Activated gamma-delta T cell treated with anti-CD3 and anti-CD28 coated beads, Interleukin-2, amount 50 U/mL, for 16 hours (primary cell): ENCODE data around the gene ERG.

Experiments
- DNase-seq: peaks from one replicate; pipeline ENCODE4 v3.0.0-alpha.2; 2020; ENCODE audit warnings: low read depth

The ERG gene

GRCh38 chr21:38472412-38473108 lies 25.7 kb downstream of the ERG start:
- no peak for DNase-seq

- no peak for DNase-seq
These were observed 26.5 kb downstream of the ERG start for GRCh38 chr21:38471766-38472165.

GRCh38 chr21:38470755-38471154 lies 27.5 kb downstream of the ERG start:
- no peak for DNase-seq

- no peak for DNase-seq
These were observed 28.6 kb downstream of the ERG start for GRCh38 chr21:38469642-38470041.

GRCh38 chr21:38468989-38469388 lies 29.3 kb downstream of the ERG start:
- no peak for DNase-seq

GRCh38 chr21:38467911-38468310 lies 30.4 kb downstream of the ERG start:
- no peak for DNase-seq

DNA sequence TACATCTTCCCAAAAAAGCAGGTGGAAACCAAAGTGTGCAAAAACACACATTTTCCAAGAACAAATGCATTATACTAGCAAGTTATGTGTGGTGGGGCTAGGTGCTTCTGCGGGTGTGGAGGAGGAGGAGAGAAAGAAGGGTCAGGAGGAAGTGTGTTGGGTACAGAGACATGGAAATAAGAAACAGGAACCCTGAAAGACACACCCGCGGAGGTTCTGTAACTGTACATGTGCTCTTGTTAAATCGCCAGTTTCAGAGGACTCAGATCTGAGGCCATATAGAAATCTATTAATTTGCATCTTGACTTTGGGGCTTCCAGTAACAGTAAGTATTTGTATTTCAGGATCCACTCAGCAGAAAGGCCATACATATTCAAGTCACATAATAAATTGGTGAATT lies 30.9 kb downstream of the ERG start:
- no peak for DNase-seq

GRCh38 chr21:38460171-38460742 lies 38.0 kb downstream of the ERG start:
- no peak for DNase-seq

- no peak for DNase-seq
These were observed 38.8 kb downstream of the ERG start for GRCh38 chr21:38459490-38459889.

DNA sequence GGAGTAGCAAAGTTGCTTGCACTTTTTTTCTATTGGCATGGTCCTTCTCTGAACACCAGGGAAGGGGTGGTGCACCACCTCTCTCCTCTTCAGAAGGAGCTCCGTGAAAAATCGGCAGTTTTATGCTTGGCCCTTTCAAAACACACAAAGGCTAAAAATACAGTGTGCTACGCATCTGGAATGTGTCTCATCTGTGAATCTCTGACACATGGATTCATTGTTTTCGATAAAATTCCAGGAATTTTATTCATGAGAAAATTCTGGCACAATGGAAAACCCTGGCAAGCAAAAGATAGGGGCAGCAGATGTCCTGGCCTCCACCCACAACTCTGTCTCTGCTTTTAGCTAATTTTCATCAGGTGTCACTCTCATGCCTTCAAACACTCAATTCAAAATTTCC lies 42.9 kb downstream of the ERG start:
- no peak for DNase-seq

DNA sequence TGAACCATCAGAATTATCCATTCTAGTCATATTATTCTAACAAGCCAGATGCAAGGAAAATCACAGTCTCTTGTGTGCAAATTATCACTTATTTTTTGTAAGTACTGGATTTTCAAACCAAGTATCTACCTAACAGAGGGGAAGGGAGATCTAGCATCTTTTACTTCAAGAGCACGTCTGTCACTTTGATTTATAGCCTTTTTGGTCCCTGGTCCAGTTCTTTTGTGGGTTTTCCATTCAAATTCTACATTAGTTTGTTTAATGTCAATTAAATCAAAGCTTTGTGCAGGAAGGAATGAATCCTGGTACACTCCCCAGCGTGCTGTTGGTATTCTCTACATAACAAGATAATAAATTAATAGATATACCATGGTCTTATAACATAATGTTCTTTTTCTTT lies 43.6 kb downstream of the ERG start:
- no peak for DNase-seq

DNA sequence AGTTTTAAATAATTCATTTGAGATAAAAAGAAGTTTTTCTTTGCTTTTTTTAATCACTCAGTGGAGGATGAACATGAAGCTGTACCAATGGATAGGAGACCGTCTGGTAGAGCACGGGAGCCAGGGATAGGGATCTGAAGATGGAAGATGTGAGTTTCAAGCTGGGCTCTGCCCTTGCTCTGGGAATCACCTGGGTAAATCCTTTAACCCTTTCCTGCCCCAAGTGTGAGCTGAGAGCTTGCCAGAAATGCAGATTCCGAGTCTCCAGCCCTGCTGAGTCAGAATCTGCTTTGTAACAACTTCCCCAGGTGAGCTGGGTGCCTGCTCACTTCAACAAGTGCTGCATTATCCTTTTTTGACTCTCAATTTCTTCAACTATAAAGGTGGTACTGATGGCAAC lies 44.1 kb downstream of the ERG start:
- no peak for DNase-seq

- DNase-seq, result no peak
These were observed 49.4 kb downstream of the ERG start for GRCh38 chr21:38448671-38449385.

DNA sequence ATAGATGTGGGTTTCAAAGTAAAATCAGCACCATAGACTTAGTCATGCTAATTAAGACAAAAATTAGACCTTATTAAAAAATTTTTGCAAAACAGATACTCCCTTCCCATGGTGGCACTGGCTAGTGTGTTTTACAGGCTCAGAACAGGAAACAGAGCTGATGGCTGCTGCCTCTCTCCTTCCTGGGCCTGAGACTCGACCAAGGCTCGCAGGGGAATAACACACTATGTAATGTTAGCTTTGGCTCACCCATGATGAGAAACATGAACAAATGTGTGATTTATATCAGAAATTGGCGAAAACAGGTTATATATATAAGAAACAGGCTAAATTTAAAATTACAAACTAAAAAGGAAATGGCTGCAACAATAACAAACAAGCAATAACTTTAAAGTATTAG lies 50.7 kb downstream of the ERG start:
- no peak for DNase-seq

DNA sequence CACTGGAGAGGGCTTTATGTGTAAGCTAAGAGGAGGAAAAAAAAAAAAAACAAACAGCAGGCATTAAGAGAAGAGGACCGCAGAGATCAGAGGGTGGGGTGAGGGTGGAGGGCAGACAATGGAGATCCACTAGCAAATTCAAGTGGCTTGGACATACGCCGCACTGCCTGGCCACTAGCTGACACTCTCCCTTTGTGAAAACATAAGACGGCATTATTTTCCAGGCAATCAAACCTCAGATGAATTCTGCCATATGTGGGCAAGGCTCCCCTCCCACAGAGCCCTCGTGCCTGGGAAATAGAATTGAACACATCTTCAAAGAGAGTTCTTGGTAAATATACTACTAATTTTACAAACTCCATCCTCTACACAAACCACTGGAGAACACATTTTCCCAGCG lies 53.6 kb downstream of the ERG start:
- no peak for DNase-seq

- DNase-seq, result no peak
These were observed 55.2 kb downstream of the ERG start for GRCh38 chr21:38443110-38443509.

DNA sequence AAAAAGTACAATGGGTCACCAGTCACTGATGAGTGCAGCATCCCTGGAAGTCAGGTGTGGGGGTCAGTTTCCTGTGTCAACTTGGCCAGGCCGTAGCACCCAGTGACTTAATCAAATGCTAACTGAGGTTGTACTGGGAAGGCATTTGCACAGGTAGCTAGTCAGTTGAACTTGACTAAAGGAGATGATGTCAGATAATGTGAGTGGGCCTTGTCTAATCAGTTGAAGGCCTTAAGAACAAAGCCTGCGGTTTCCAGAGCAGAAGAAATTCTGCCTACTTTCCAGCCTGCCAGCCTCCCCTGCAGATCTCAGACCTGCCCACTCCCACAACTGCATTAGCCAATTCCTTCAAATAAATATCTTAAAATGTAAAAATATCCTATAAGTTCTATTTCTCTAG lies 57.1 kb downstream of the ERG start:
- DNase-seq, result no peak

DNA sequence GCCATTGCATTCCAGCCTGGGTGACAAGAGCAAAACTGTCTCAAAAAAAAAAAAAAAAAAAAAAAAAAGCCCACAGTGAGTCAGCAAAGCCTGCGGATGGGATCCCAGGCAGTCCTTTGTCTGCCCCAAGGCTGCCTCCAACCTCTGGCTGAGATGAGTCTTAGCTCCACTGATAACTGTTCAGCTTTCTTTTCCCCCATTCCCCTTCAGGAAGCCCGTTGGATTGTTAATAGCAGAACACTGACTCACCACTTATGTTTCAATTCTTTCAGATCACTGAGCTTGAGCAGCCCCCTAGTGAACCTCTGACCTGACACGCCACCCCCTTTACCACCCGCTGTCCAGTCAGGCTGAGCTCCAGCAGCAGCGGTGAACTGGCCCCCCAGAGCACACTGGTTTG lies 57.5 kb downstream of the ERG start:
- no peak for DNase-seq

DNA sequence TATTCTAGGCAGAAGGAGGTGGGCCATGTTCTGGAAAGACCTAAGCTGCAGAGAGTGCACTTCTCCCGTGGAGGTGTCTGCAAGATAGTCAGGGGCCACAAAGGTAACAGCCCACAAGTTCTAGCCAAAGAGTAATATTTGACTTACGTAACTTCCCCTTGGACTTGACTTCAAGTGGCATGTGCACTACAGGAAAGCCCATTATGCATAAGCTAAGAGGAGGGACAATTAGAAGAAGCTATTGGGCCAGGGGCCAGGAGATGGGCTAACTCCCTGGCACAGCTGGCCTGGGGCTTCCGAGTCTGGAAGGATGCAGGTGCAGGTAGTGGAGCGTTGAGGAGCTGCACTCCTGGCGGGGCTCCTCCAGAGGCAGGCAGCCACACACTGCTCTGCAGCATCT lies 58.3 kb downstream of the ERG start:
- no peak for DNase-seq

DNA sequence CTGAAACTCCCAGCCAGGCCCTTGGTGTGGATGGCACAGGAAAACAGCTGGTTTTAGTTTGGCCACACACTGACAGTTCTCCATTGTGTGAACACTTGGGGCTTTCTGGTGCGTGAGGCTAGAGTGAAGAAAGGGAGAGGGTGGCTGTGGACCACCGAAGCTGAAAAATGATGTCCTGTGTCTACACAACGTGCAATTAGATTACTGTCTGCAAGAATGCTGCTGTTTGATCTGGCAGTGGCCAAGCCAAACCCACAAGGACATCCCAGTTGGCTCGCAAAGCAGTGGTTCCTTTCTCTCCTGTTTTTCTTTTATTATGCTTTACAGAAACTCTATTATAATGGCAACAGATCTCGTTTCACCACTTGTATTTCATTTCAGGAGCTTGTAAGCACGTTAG lies 58.9 kb downstream of the ERG start:
- DNase-seq, result no peak

- no peak for DNase-seq
These were observed 59.8 kb downstream of the ERG start for GRCh38 chr21:38438462-38438893.

DNA sequence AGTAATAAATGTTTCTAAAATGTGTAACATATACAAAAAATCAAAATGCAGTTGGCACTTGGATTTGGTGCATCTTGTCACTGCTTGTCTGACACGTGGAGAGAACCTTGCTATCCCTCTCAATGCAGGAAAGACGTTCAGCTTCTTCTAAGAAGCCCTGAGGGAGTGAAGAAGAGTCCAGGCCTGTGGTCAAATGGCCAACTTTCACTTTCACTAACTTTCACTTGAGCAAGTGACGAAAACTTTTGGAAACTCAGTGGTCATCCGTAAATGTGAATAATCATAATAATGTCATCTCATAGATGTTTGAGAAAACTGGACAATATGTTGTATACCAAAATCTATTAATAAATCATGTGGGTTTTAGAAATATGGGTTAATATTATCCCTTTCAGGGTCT lies 61.9 kb downstream of the ERG start:
- no peak for DNase-seq

DNA sequence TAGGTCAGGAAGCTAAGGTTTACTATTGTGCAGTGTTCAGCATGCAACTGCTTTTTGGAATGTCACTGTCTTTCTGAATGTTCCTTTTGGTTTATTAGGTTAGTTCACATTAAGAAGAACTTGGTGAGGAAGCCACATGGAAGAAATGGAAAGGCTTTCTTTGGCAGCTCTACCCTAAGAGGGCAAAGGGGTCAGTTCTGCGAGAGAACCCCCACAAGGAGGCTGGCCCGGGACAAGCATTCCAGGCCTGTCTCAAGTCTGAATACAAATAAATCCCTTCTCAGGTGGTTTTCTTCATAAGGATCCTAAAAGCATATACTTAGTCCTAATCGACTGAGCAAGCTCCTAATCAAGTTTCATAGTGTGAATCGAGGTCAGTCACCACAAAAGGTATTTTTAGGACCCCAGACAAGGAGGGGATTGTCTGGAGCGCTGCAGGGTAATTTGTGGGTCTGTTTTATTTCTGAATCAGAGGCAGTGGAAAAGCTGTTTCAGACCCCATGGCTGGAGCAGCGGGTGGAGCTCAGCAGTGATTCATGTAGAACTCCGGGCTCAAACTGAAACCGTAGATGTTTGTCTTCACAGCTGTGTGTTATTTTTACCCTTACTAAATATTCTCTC lies 63.3 kb downstream of the ERG start:
- DNase-seq, result no peak
